ENCODE measurements around the gene POLR3GL.

DNA sequence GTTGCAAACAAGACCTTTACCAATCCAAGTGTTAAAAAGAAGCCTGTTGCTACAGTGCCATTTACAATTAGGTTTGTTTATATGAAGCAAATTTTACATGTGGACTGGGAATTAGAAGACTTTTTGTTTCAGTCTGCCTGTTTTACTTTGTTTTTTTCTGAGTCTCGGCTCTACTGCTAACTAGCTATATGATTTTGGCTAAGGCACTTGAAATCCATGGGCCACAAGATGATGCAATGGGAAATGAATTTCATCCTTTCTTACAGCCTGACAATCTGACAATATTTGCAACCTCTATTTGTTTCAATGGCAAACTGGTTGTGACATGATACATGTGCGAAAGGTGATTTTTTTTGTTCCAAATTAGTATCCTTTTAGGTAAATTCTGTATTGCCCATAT lies 42.2 kb upstream of the POLR3GL start:
- TF ChIP-seq EZH2 (IDR thresholded peaks at IDR 0.05; ENCODE audit: insufficient read depth, poor library complexity, severe bottlenecking) (no peak), EZH2phosphoT487 (IDR thresholded peaks at IDR 0.05; ENCODE audit: insufficient read depth, low read depth) (no peak)

Data from GM23248 (cell line).